Activated CD8-positive, alpha-beta memory T cell treated with anti-CD3 and anti-CD28 coated beads, Interleukin-2, amount 10 ng/mL, durations not matched to agents 7 days and 5 days (primary cell): Measurements from ENCODE around the gene FANCI. TPM values are rescaled to one million over a fixed set of nuclear protein-coding genes. Genes with fewer than 3 reads are reported as not detected.

Source experiments
- ATAC-seq: fragments of 150-1000 bp; cut with Tn5 transposase; one replicate; pipeline ENCODE4 v1.10.0; 2021; ENCODE audit warnings: moderate library complexity
- CTCF ChIA-PET: fragments of 350-600 bp; sonication (Branson Sonifier 250); formaldehyde crosslinking; loops from one replicate; lab custom pipeline; 2021; ENCODE audit warnings: antibody characterized with exemption; lab: Charles Lee
- DNase-seq: peaks from one replicate; pipeline ENCODE4 v3.0.0-alpha.2; 2020
- H3K27ac Mint-ChIP-seq: one replicate; pipeline ENCODE4 v1.8.0; 2021; ENCODE audit warnings: mild to moderate bottlenecking, mixed read lengths
- H3K27me3 Mint-ChIP-seq: one replicate; pipeline ENCODE4 v1.8.0; 2021; ENCODE audit warnings: mixed read lengths
- H3K36me3 Mint-ChIP-seq: one replicate; pipeline ENCODE4 v1.8.0; 2021; ENCODE audit warnings: mild to moderate bottlenecking, mixed read lengths
- H3K4me1 Mint-ChIP-seq: one replicate; pipeline ENCODE4 v1.8.0; 2021; ENCODE audit warnings: mixed read lengths
- H3K4me3 Mint-ChIP-seq: one replicate; pipeline ENCODE4 v1.8.0; 2021; ENCODE audit warnings: mild to moderate bottlenecking, moderate library complexity, mixed read lengths
- H3K9me3 Mint-ChIP-seq: one replicate; pipeline ENCODE4 v1.8.0; 2022; ENCODE audit warnings: low read depth, mixed read lengths
- total RNA-seq, 2 experiments: library from RNA; stranded (reverse); gene quantifications; one replicate each; pipeline ENCODE4 v1.2.3, GENCODE V29; 2021

Gene FANCI
- total RNA-seq, 2 experiments from 2014 or later = 206 to 236 TPM

GRCh38 chr15:89346516-89347231 is 102.9 kb downstream of the FANCI start:
- Mint-ChIP-seq H3K27me3 (peaks cover 31% of the 10 kb centered on the region), H3K27ac (no peak overlapping the region), H3K4me3 (no peak overlapping the region), H3K9me3 (no peaks in the 10 kb centered on the region), H3K4me1 (peaks cover 8% of the 10 kb centered on the region), H3K36me3 (no peaks in the 10 kb centered on the region)
- CTCF ChIA-PET = interaction anchor here (8.6 kb wide), 1 partner anchor 12 kb away, joined by 76 read pairs; no protein-coding TSS in a partner anchor
- DNase-seq (no peak), ATAC-seq (no peak)

DNA sequence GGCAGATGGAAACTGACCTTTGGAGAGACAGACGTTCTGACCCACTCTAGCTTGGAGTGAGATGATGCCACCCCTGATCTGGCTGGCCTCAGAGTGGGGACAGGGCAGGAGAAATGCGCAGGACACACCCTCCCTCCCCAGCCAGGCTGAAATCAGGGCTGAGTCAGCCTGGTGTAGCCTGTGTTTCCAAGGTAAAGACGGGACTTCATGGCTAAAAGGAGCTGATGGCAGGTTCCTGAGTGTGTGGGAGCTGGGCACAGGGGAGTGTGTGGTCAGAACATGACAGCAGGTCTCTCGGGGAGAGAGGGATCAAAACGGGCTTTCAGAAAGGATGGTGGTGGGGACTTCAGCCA is 105.4 kb downstream of the FANCI start:
- DNase-seq = no peak
- H3K27ac Mint-ChIP-seq = no peak overlapping the region
- no peaks in the 10 kb centered on the region for H3K36me3 Mint-ChIP-seq
- no peaks in the 10 kb centered on the region for H3K9me3 Mint-ChIP-seq
- peaks cover 8% of the 10 kb centered on the region for H3K4me1 Mint-ChIP-seq
- H3K27me3 Mint-ChIP-seq = peaks cover 45% of the 10 kb centered on the region
- CTCF ChIA-PET = interaction anchor here (0.7 to 11.3 kb wide), 4 partner anchors 9 to 123 kb away, joined by 3 to 120 read pairs (median 40); partner anchors contain the start of gene POLG
- H3K4me3 Mint-ChIP-seq = no peak overlapping the region
- no peak for ATAC-seq

DNA sequence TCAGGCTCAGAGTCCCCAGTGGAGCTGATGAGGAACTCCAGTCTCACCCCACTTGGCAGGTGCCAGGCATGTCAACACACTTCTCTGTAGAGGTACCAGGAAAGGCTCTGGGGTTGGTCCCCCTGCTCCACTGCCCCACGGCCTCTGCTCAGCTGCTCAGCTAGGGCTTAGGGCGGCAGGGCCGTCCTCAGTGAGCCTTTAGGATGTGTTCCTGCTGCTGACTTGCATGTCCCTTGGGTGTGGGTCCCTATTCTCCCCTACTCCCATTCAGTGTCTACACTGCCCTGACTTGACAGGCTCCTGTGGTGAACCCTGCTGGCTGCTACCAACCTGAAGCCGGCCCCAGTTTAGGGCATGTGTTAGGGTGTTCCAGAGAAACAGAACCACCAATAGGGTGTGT is 108.7 kb downstream of the FANCI start:
- no peaks in the 10 kb centered on the region for H3K36me3 Mint-ChIP-seq
- no peak overlapping the region for H3K27ac Mint-ChIP-seq
- DNase-seq (no peak), ATAC-seq (peak; percentile 42)
- H3K27me3 Mint-ChIP-seq = peaks cover 55% of the 10 kb centered on the region
- no peaks in the 10 kb centered on the region for H3K9me3 Mint-ChIP-seq
- CTCF ChIA-PET = interaction anchor here (0.8 to 11.3 kb wide), 2 partner anchors 18 to 71 kb away, joined by 3 to 120 read pairs; partner anchors contain the start of gene POLG
- H3K4me1 Mint-ChIP-seq = peaks cover 8% of the 10 kb centered on the region
- no peak overlapping the region for H3K4me3 Mint-ChIP-seq

DNA sequence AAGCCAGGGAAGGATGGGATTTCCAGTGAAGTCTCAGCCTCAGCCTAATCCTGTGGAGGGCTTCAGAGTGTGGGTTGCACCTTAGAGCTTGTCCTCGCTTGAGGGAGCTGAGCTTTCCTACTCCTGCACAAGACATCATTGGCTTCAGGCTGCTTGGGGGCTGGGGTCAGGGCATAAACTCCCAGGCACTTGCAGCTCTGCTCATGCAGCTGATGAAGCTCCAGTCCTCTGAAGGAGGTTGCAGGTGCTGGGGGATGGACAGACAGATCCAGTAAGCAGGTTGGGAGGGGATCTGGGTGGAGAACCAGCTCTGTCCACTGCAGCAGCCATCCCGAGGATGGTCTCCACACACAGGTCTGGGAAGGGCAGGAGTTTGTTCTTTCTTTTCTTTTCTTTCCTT is 110.2 kb downstream of the FANCI start:
- H3K4me3 Mint-ChIP-seq = no peak overlapping the region
- no peaks in the 10 kb centered on the region for H3K9me3 Mint-ChIP-seq
- no peaks in the 10 kb centered on the region for H3K36me3 Mint-ChIP-seq
- no peak for DNase-seq
- H3K27ac Mint-ChIP-seq = no peak overlapping the region
- H3K4me1 Mint-ChIP-seq = peaks cover 9% of the 10 kb centered on the region
- CTCF ChIA-PET = interaction anchor here (0.7 to 11.3 kb wide), 5 partner anchors 19 to 188 kb away, joined by 3 to 120 read pairs (median 4); partner anchors contain the start of gene POLG
- peaks cover 62% of the 10 kb centered on the region for H3K27me3 Mint-ChIP-seq
- ATAC-seq = no peak

DNA sequence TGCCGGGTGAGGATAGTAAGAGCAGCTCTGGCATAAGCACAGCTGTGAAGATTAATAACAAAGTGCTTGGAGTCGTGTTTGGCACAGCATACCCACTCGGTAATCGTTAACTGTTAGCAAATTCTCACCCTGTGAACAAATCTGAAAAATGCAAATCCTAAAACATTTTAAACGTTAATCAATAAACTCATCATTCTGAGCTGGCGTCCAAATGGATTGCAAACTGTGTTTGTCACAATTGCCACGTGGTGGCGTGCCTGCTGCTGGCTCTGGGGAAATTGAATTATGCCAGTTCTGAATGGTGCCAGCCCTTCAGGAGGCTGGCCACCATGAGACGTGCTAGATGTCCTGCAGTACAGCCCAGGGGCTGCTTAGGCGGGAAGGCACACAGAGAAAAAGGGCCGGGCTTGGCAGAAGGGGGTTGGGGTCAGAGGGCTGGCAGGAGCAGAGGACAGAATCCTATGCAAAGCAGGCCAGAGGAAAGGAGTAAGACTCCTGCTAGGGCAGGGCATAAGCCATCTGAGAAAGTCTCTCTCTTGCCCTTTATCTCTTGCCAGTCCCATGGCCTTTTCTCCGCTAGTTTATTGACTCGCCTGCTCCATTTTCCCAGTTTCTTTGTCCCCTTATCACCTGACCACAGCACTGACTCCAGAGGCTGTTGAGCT is 113.0 kb downstream of the FANCI start:
- Mint-ChIP-seq H3K36me3 (no peaks in the 10 kb centered on the region), H3K4me3 (no peak overlapping the region), H3K4me1 (peaks cover 7% of the 10 kb centered on the region), H3K27ac (no peak overlapping the region), H3K9me3 (no peaks in the 10 kb centered on the region), H3K27me3 (peaks cover 80% of the 10 kb centered on the region)
- DNase-seq = no peak
- no peak for ATAC-seq
- CTCF ChIA-PET = interaction anchor here (0.7 to 11.3 kb wide), 11 partner anchors 10 to 116 kb away, joined by 3 to 154 read pairs (median 76); partner anchors contain the start of gene POLG

DNA sequence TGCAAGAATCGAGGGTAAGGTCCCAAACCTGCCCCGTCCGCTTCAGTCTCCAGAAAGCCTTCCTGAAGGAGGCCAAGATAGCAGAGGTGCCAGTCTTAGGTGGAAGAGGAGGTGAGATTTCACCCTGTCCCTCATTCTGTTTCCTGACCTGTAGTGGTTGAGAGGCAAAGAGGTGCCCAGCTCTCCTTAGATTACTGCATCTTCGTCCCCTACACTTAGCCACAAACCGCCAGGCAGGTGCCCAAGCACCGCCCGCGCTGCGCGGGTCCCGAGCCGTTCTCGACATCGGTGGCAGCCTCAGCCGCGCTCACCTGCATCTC is 114.6 kb downstream of the FANCI start:
- no peak for DNase-seq
- ATAC-seq = peak; percentile 13
- peaks cover 83% of the 10 kb centered on the region for H3K27me3 Mint-ChIP-seq
- H3K27ac Mint-ChIP-seq = no peak overlapping the region
- H3K9me3 Mint-ChIP-seq = no peaks in the 10 kb centered on the region
- H3K36me3 Mint-ChIP-seq = no peaks in the 10 kb centered on the region
- H3K4me1 Mint-ChIP-seq = peaks cover 7% of the 10 kb centered on the region
- CTCF ChIA-PET = interaction anchor here (0.6 to 11.3 kb wide), 44 partner anchors 8 to 454 kb away, joined by 3 to 154 read pairs (median 6); partner anchors contain the start of gene POLG
- peak overlapping the region; percentile 73 for H3K4me3 Mint-ChIP-seq

- H3K27ac Mint-ChIP-seq = peak overlapping the region; percentile 54
Measured at GRCh38 chr15:89358755-89359439, 115.1 kb downstream of the FANCI start.

DNA sequence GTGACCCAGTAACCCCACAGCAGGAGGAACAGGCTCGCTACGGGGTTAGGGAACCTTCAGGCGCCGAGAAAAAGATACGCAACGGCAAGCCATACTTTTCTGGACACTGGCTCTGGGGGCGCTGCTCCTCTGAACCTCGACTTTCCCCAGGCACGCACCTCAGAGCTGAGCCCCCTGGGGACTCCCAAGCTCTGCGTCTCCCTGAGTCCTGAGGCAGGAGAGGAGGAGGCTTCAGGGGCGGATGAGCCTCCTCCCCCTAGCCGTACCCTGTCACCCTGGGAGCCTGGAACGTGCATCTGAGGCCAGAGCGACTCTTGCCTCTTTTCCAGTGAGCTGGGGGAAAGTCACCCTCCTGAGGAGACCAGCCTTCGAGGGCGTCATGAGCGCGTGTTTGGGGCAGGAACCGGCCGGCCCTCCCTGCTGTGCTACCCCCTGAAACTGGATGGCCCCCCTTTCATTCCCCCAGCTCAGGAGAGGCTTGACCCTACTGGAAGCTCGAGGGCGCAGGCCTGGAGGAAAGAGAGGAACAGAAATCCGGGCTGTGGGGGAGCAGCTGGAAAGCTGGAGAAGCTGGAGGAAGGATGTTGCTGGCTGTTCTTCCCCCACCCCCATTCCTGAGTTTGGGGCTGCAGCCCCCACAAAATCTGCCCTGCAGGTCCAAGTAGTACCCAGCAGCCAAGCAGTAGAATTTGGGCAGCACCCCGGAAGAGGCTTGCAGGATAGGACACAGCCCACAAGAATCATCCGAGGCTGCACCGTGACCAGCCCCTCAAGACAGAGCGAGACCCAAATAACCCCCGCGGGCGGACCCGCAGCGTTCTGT is 115.9 kb downstream of the FANCI start:
- Mint-ChIP-seq H3K4me1 (peaks cover 7% of the 10 kb centered on the region), H3K9me3 (no peaks in the 10 kb centered on the region), H3K4me3 (no peak overlapping the region), H3K36me3 (no peaks in the 10 kb centered on the region), H3K27ac (no peak overlapping the region), H3K27me3 (peaks cover 86% of the 10 kb centered on the region)
- CTCF ChIA-PET = interaction anchor here (0.6 to 11.3 kb wide), 35 partner anchors 9 to 891 kb away, joined by 3 to 154 read pairs (median 7); partner anchors contain the start of gene POLG
- no peak for ATAC-seq
- no peak for DNase-seq

More at GRCh38 chr15:89358755-89359439, 115.1 kb downstream of the FANCI start:
- DNase-seq (peak; percentile 86), ATAC-seq (peak; percentile 93)
- Mint-ChIP-seq H3K9me3 (no peaks in the 10 kb centered on the region), H3K36me3 (no peaks in the 10 kb centered on the region), H3K4me1 (peaks cover 7% of the 10 kb centered on the region), H3K27me3 (peaks cover 83% of the 10 kb centered on the region), H3K4me3 (peak overlapping the region; percentile 73)
- CTCF ChIA-PET = interaction anchor here (0.6 to 11.3 kb wide), 47 partner anchors 8 to 892 kb away, joined by 3 to 154 read pairs (median 5); partner anchors contain the start of gene POLG

- CTCF ChIA-PET = interaction anchor here (1.0 to 11.3 kb wide), 12 partner anchors 12 to 191 kb away, joined by 3 to 154 read pairs (median 60); partner anchors contain the start of gene POLG
- Mint-ChIP-seq H3K9me3 (no peaks in the 10 kb centered on the region), H3K36me3 (no peaks in the 10 kb centered on the region), H3K4me1 (peaks cover 7% of the 10 kb centered on the region), H3K27me3 (peaks cover 89% of the 10 kb centered on the region), H3K4me3 (no peak overlapping the region), H3K27ac (no peak overlapping the region)
- DNase-seq (no peak), ATAC-seq (no peak)
Measured at GRCh38 chr15:89360294-89360971, 116.7 kb downstream of the FANCI start.

DNA sequence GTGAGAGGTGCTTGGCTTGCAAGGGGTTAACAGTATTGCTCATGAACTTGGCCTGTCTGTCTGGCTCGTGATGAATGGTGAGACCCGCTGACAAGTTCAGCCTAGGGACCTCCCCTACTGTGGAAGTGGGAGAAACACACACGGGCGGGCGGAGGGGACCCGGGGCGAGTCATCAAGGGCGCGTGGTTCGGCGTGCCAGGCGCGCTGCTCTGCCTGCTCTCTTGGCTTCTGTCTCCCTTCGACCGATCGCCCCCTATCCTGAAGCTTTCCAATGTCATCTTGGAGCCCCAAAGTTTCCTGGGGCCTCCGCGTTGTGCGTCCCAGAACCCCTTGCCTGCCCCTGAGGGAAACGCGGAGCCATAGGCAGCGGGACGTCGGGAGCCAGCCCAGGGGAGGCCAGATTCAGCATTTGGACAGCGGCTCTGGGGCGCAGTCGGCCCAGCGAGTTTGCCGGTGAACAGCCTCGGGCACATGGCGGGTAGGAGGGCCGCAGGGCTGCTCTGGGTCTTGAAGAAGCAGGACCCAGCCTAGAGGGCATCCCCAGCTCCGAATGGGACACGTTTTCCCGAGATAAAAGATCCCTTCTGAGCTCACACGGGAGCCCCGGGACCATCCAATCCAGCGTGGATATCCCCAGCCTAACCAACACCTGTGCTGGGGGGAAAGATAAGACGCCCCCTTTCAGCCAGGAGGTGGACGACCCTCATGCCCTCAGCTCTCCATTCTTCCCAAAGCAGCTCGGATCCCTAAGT is 117.8 kb downstream of the FANCI start:
- Mint-ChIP-seq H3K4me1 (peaks cover 7% of the 10 kb centered on the region), H3K9me3 (no peaks in the 10 kb centered on the region), H3K27me3 (peaks cover 91% of the 10 kb centered on the region), H3K36me3 (no peaks in the 10 kb centered on the region), H3K27ac (no peak overlapping the region), H3K4me3 (no peak overlapping the region)
- DNase-seq (peak; percentile 63), ATAC-seq (no peak)
- CTCF ChIA-PET = interaction anchor here (1.2 to 6.5 kb wide), 5 partner anchors 11 to 67 kb away, joined by 3 to 154 read pairs (median 4); no protein-coding TSS in a partner anchor

DNA sequence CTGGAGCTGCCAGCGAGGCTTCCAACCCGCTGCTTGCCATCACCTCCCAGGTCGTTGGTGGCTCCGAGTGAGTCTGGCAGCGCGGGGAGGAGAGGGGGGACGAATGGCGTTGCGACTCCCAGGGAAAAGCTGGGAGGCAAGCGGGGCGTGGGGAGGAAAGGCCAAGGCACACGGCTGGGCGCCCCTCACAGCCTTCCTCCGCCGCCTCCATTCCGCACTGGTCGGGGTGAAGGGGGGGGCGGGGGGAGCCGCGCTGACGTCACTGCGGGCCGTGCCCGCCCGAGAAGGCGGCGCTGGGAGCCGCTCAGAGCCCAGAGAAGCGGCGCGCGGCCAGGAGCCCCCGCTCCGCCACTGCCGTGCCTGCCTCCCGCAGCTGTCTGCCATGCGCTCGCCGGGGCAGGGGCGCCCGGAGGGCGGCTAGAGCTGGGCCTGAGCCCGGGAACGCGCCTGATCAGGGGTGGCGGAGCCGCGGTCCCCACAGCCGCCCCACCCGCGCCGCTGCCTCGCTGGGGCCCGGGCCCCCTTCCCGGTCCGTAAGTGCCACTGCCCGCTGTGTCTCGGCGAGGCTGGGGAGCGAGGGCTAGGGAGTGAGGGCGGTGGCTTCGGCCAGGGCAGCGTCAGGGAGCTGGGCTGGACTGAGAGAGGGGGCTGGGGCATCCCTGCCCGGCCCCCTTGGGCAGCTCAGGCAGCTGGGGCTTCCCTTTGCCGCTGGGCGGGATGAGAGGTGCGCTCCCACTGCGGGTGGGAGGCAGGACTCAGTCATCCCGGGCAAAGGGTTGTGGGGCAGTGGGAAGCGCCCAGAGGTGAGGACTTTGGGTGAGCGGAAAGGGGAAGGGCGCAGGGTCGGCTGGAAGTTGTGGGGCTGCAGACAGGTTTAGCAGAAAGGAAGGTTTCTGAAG is 118.7 kb downstream of the FANCI start:
- H3K4me1 Mint-ChIP-seq = peaks cover 11% of the 10 kb centered on the region
- CTCF ChIA-PET = interaction anchor here (0.8 to 1.6 kb wide), 4 partner anchors 10 to 57 kb away, joined by 3 to 4 read pairs (median 3); no protein-coding TSS in a partner anchor

More for the DNA sequence above, 118.7 kb downstream of the FANCI start:
- no peak for ATAC-seq
- Mint-ChIP-seq H3K27me3 (peaks cover 92% of the 10 kb centered on the region), H3K9me3 (no peaks in the 10 kb centered on the region), H3K4me3 (no peak overlapping the region), H3K27ac (no peak overlapping the region), H3K36me3 (no peaks in the 10 kb centered on the region)
- DNase-seq = no peak
